H9 (cell line): ENCODE measurements around the gene CASQ2. TPM values are rescaled to one million over a fixed set of nuclear protein-coding genes. Genes with fewer than 3 reads are reported as not detected.

Experiments used
- DNase-seq: peaks from one replicate; pipeline ENCODE4 v3.0.0-alpha.2; 2017
- H2AFZ ChIP-seq: one replicate; pipeline ENCODE4 v1.6.1; 2013; ENCODE audit warnings: mild to moderate bottlenecking, low read length, control low read depth, moderate library complexity
- H2AK5ac ChIP-seq: 2 replicates; pipeline ENCODE4 v1.6.1; 2013; ENCODE audit warnings: low read length, control low read depth, mixed read lengths; ENCODE audit not compliant: insufficient read length
- H2BK120ac ChIP-seq: one replicate; pipeline ENCODE4 v1.6.1; 2013; ENCODE audit warnings: low read depth, mild to moderate bottlenecking, low read length, control low read depth, inconsistent platforms; ENCODE audit not compliant: poor library complexity, severe bottlenecking
- H2BK12ac ChIP-seq: 2 replicates; pipeline ENCODE4 v1.6.1; 2013; ENCODE audit warnings: low read length, control low read depth, mixed read lengths, low read depth; ENCODE audit not compliant: insufficient read length
- H2BK15ac ChIP-seq: 2 replicates; pipeline ENCODE4 v1.6.1; 2013; ENCODE audit warnings: low read depth, low read length, control low read depth
- H2BK20ac ChIP-seq: one replicate; pipeline ENCODE4 v1.6.1; 2013; ENCODE audit warnings: low read depth, mild to moderate bottlenecking, low read length, control low read depth, inconsistent platforms; ENCODE audit not compliant: poor library complexity, severe bottlenecking
- H2BK5ac ChIP-seq: 2 replicates; pipeline ENCODE4 v1.6.1; 2013; ENCODE audit warnings: low read length, control low read depth, mixed read lengths; ENCODE audit not compliant: insufficient read length
- H3K14ac ChIP-seq: 2 replicates; pipeline ENCODE4 v1.6.1; 2013; ENCODE audit warnings: low read length, control low read depth; ENCODE audit not compliant: insufficient read depth
- H3K18ac ChIP-seq: 2 replicates; pipeline ENCODE4 v1.6.1; 2013; ENCODE audit warnings: low read depth, mild to moderate bottlenecking, mixed read lengths, low read length, control low read depth; ENCODE audit not compliant: insufficient read length
- H3K23ac ChIP-seq: 2 replicates; pipeline ENCODE4 v1.6.1; 2013; ENCODE audit warnings: low read length, control low read depth, mixed read lengths, low read depth; ENCODE audit not compliant: insufficient read length
- H3K23me2 ChIP-seq: 2 replicates; pipeline ENCODE4 v1.6.1; 2013; ENCODE audit warnings: low read depth, mild to moderate bottlenecking, mixed read lengths, low read length, control low read depth; ENCODE audit not compliant: insufficient read length, poor library complexity, severe bottlenecking
- H3K27ac ChIP-seq: 2 replicates; pipeline ENCODE4 v1.5.1; 2013; ENCODE audit warnings: low read length, control low read depth, mixed read lengths, low read depth; ENCODE audit not compliant: insufficient read length
- H3K27me3 ChIP-seq: 2 replicates; pipeline ENCODE4 v1.6.1; 2013; ENCODE audit warnings: low read length, control low read depth, inconsistent platforms; ENCODE audit not compliant: insufficient read depth
- H3K4ac ChIP-seq: 2 replicates; pipeline ENCODE4 v1.6.1; 2013; ENCODE audit warnings: low read depth, mild to moderate bottlenecking, control low read depth, inconsistent platforms, low read length, moderate library complexity
- H3K4me1 ChIP-seq: 2 replicates; pipeline ENCODE4 v1.6.1; 2013; ENCODE audit warnings: low read length, control low read depth, inconsistent platforms; ENCODE audit not compliant: insufficient read depth
- H3K4me2 ChIP-seq: 2 replicates; pipeline ENCODE4 v1.6.1; 2013; ENCODE audit warnings: low read length, control low read depth, mixed read lengths; ENCODE audit not compliant: insufficient read length, insufficient read depth
- H3K56ac ChIP-seq: 2 replicates; pipeline ENCODE4 v1.6.1; 2013; ENCODE audit warnings: low read depth, mild to moderate bottlenecking, mixed read lengths, low read length, control low read depth; ENCODE audit not compliant: insufficient read length
- H3K79me1 ChIP-seq: 2 replicates; pipeline ENCODE4 v1.6.1; 2013; ENCODE audit warnings: low read depth, mild to moderate bottlenecking, moderate library complexity, low read length, control low read depth, inconsistent platforms; ENCODE audit not compliant: insufficient read depth, poor library complexity, severe bottlenecking
- H3K79me2 ChIP-seq: 2 replicates; pipeline ENCODE4 v1.6.1; 2013; ENCODE audit warnings: low read length, control low read depth, inconsistent platforms; ENCODE audit not compliant: insufficient read depth
- H3K9ac ChIP-seq: 2 replicates; pipeline ENCODE4 v1.6.1; 2013; ENCODE audit warnings: low read length, control low read depth, mixed read lengths; ENCODE audit not compliant: insufficient read length; ENCODE audit errors: extremely low read depth
- H3K9me3 ChIP-seq: one replicate; pipeline ENCODE4 v1.6.1; 2013; ENCODE audit warnings: low read depth, low read length, inconsistent platforms; ENCODE audit not compliant: control insufficient read depth
- H3T11ph ChIP-seq: one replicate; pipeline ENCODE4 v1.6.1; 2013; ENCODE audit warnings: mild to moderate bottlenecking, low read length, control low read depth, inconsistent platforms
- H4K20me1 ChIP-seq: one replicate; pipeline ENCODE4 v1.6.1; 2013; ENCODE audit not compliant: control insufficient read depth, insufficient read length, insufficient read depth
- H4K5ac ChIP-seq: 2 replicates; pipeline ENCODE4 v1.6.1; 2013; ENCODE audit warnings: low read depth, mild to moderate bottlenecking, mixed read lengths, low read length, control low read depth; ENCODE audit not compliant: insufficient read length
- H4K8ac ChIP-seq: replicated peaks from 2 replicates; pipeline ENCODE4 v1.6.1; 2013; ENCODE audit warnings: low read length, control low read depth, mixed read lengths, low read depth; ENCODE audit not compliant: insufficient read length
- H4K91ac ChIP-seq: 2 replicates; pipeline ENCODE4 v1.6.1; 2013; ENCODE audit warnings: low read depth, mild to moderate bottlenecking, moderate library complexity, mixed read lengths, low read length, control low read depth; ENCODE audit not compliant: insufficient read length
- H3K27ac Mint-ChIP-seq, 3 experiments: 2 replicates in 2 of 3; 3 replicates in 1 of 3; pipeline ENCODE4 v1.8.0; 2020 to 2021; ENCODE audit warnings: mixed read lengths in 3 of 3, mild to moderate bottlenecking in 1 of 3, moderate library complexity in 1 of 3
- H3K27me3 Mint-ChIP-seq: 2 replicates; pipeline ENCODE4 v1.8.0; 2021; ENCODE audit warnings: low read depth, mild to moderate bottlenecking, moderate library complexity, mixed read lengths
- H3K36me3 Mint-ChIP-seq, 3 experiments: 2 replicates in 2 of 3; 3 replicates in 1 of 3; pipeline ENCODE4 v1.8.0; 2020 to 2021; ENCODE audit warnings: low read depth in 3 of 3, mixed read lengths in 3 of 3; ENCODE audit not compliant: insufficient read depth in 1 of 3
- H3K4me1 Mint-ChIP-seq, 2 experiments: 2 replicates each; pipeline ENCODE4 v1.8.0; 2020; ENCODE audit warnings: mixed read lengths in 2 of 2
- H3K4me3 Mint-ChIP-seq, 2 experiments: 2 replicates in 1 of 2; 3 replicates in 1 of 2; pipeline ENCODE4 v1.8.0; 2020 to 2021; ENCODE audit warnings: mild to moderate bottlenecking in 2 of 2, mixed read lengths in 2 of 2, moderate library complexity in 1 of 2
- H3K9me3 Mint-ChIP-seq, 2 experiments: 2 replicates in 1 of 2; 3 replicates in 1 of 2; pipeline ENCODE4 v1.8.0; 2020; ENCODE audit warnings: mild to moderate bottlenecking in 2 of 2, mixed read lengths in 2 of 2, moderate library complexity in 1 of 2
- CTCF ChIP-seq: fragments of 200-600 bp; sonication (generic); conservative IDR thresholded peaks from 3 replicates; pipeline ENCODE4 v1.8.0; 2021; ENCODE audit warnings: antibody characterized with exemption, mild to moderate bottlenecking
- WGBS: extraction: QIAGEN DNeasy Blood & Tissue Kit; methylation state at CpG from one replicate; pipeline ENCODE4 v1.1.7; 2013; ENCODE audit warnings: missing lambda C conversion rate, low lambda C conversion rate, mixed read lengths; ENCODE audit not compliant: insufficient read length; ENCODE audit errors: extremely low coverage; 5-methylcytosine and 5-hydroxymethylcytosine counted together
- total RNA-seq: library from RNA; stranded (reverse); gene quantifications from 2 replicates; pipeline ENCODE4 v1.2.1, GENCODE V29; 2021

Gene CASQ2
- total RNA-seq, 1 experiment from 2014 or later, result not detected

DNA sequence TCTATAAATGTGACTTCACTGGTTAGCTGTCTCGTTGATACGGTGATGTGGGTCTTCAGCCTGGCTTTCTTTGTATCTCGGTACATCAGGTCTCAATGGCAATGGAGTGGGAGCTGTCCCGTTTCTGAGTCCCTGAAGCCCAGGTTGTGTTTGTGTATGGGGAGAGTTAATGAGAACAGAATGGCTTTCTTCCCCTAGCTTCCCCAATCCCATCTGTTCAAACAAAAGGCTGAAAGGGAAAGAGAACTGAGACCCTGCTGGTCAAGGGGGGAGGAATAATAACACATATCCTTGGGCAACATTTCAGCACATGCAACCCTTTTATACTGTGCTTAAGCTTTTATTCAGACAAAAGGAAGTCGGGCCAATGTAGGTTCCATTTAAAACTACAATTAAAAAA is 28.4 kb upstream of the CASQ2 start:
- Histone ChIP-seq H4K8ac (no peak overlapping the region), H4K20me1 (no peaks in the 10 kb centered on the region), H3K79me1 (no peaks in the 10 kb centered on the region), H2BK120ac (no peak overlapping the region), H3K4me2 (peak overlapping the region; percentile 19), H3K9me3 (no peaks in the 10 kb centered on the region), H3K23me2 (no peaks in the 10 kb centered on the region), H3K4ac (no peak overlapping the region), H2BK15ac (no peak overlapping the region), H4K5ac (no peak overlapping the region), H3K27me3 (no peaks in the 10 kb centered on the region; the same call in 1 of the 2 replicates), H2BK20ac (no peak overlapping the region), H2BK12ac (no peak overlapping the region), H2AFZ (no peak overlapping the region), H3K18ac (no peak overlapping the region), H3K9ac (no peak overlapping the region), H3K79me2 (no peaks in the 10 kb centered on the region), H3K27ac (no peak overlapping the region), H3K56ac (no peak overlapping the region), H3K14ac (no peak overlapping the region), H3T11ph (no peak overlapping the region), H2BK5ac (no peak overlapping the region), H2AK5ac (no peak overlapping the region), H4K91ac (no peak overlapping the region), H3K4me1 (peaks cover 5% of the 10 kb centered on the region; the same call in 1 of the 2 replicates), H3K23ac (no peak overlapping the region)
- Mint-ChIP-seq H3K9me3 (no peaks in the 10 kb centered on the region), H3K36me3 (no peaks in the 10 kb centered on the region), H3K27ac (peak overlapping the region in 2 of 3 experiments; percentile 48 to 74; a peak in 2 of 7 replicates), H3K27me3 (no peaks in the 10 kb centered on the region), H3K4me3 (no peak overlapping the region), H3K4me1 (peaks cover 26 to 33% of the 10 kb centered on the region in 2 experiments)
- no peak for TF ChIP-seq CTCF
- WGBS, result no CpG with 5 or more reads among the region's 5 CpGs
- no peak for DNase-seq
